GM06990 (cell line): ENCODE data around the gene SLC24A2.

Experiments used
- DNase-seq: peaks from one replicate; pipeline ENCODE4 v3.0.0-alpha.2; 2011; ENCODE audit not compliant: insufficient read length; ENCODE audit errors: extremely low read depth
- H3K27me3 ChIP-seq: replicated peaks from 2 replicates; pipeline ENCODE4 v1.6.0; 2011; ENCODE audit warnings: low read length; ENCODE audit not compliant: control insufficient read depth, insufficient read depth
- H3K36me3 ChIP-seq: 2 replicates; pipeline ENCODE4 v1.5.1; 2011; ENCODE audit warnings: low read length; ENCODE audit not compliant: control insufficient read depth, insufficient read depth
- H3K4me3 ChIP-seq: replicated peaks from 2 replicates; pipeline ENCODE4 v1.5.1; 2011; ENCODE audit warnings: low read depth, mild to moderate bottlenecking, control low read depth, low read length
- TF ChIP-seq, protein P1 (sequence below): IDR thresholded peaks from 2 replicates; pipeline ENCODE4 v1.5.1; 2011; ENCODE audit warnings: low read length, control low read depth, mild to moderate bottlenecking, inconsistent platforms; ENCODE audit not compliant: insufficient read depth, poor library complexity, severe bottlenecking

Gene SLC24A2

DNA sequence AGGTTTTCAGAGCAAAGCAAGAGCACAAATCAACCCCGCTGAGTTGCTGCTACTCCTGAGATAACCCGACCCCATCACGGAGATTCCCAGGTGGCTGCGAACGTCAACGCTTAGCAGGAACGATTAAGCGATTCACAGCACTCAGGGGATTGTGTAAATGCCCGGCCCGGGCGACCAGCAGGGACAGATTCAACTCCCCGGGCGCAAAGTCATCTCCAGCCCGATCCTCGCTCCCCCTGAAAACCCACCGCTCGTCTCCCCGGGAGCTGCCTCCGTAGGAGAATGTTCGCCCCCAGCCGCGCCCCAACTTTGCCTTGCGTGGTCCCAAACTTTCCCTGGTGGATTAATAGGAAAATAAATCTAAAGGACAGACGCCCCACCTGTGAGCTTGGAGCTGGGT lies 685 bp downstream of the SLC24A2 start:
- Histone ChIP-seq H3K4me3 (no peak overlapping the region), H3K27me3 (no peaks in the 10 kb centered on the region), H3K36me3 (no peaks in the 10 kb centered on the region)
- TF ChIP-seq, protein P1, sequence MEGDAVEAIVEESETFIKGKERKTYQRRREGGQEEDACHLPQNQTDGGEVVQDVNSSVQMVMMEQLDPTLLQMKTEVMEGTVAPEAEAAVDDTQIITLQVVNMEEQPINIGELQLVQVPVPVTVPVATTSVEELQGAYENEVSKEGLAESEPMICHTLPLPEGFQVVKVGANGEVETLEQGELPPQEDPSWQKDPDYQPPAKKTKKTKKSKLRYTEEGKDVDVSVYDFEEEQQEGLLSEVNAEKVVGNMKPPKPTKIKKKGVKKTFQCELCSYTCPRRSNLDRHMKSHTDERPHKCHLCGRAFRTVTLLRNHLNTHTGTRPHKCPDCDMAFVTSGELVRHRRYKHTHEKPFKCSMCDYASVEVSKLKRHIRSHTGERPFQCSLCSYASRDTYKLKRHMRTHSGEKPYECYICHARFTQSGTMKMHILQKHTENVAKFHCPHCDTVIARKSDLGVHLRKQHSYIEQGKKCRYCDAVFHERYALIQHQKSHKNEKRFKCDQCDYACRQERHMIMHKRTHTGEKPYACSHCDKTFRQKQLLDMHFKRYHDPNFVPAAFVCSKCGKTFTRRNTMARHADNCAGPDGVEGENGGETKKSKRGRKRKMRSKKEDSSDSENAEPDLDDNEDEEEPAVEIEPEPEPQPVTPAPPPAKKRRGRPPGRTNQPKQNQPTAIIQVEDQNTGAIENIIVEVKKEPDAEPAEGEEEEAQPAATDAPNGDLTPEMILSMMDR = no peak
- DNase-seq = no peak

DNA sequence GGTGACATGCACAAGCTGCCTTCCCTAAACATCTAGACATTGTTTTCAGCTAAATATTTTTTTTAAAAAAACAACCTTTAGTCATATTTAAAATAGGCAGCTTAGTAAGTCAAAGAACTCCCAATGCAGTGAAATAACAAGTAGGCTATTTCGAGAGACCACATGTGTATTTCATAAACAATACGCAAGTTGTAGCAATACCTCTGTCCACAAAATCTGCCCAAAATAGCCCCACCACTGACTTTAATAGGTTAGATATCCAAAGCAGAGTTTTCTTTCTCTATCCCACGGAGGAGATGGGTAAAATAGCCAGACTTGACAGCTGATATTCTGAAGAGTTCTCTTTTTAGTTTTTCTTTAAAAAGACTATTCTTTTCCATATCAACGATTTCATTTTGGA lies 1.2 kb downstream of the SLC24A2 start:
- Histone ChIP-seq H3K4me3 (no peak overlapping the region), H3K27me3 (no peaks in the 10 kb centered on the region), H3K36me3 (no peaks in the 10 kb centered on the region)
- TF ChIP-seq, protein P1 = no peak
- DNase-seq = no peak

DNA sequence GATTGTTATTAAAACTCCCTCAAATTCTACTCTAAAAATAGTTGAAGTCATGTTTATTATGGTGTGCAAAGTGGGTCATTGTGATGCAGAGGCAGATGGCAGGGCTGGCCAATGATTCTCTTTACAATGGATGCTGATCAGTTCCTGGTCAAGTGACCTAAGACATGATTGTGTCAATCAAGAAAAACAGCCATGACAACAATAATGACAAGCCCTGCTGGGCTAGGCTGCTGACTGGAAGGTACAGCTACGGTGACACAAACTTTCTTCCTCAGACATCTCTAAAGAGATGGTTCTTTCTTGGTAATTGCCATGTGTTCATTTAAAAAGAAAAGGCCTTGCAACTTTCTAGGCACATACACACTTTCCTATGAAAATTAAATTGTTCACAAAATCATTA lies 3.6 kb downstream of the SLC24A2 start:
- H3K36me3 ChIP-seq = no peaks in the 10 kb centered on the region
- no peak overlapping the region for H3K4me3 ChIP-seq
- no peak for DNase-seq
- TF ChIP-seq, protein P1 = no peak
- no peaks in the 10 kb centered on the region for H3K27me3 ChIP-seq

DNA sequence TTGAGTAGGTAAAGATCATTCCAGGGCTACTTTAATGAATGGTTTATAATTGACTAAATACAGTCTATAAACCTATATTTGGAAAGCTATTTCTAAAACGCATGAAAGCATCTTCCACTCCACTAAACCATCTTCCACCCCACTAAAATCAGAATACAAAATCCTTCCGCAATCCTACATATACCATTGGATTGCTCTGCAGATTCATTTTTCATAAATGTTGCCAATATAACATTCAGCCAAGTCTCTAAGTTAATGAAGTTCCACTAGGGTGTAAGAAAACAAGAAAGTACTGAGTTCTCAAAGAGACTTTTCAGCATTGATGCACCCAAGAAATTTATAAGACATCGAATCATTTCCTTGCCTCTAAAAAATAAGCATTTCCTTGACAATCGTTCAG lies 4.7 kb downstream of the SLC24A2 start:
- H3K4me3 ChIP-seq = no peak overlapping the region
- no peak for DNase-seq
- no peaks in the 10 kb centered on the region for H3K36me3 ChIP-seq
- H3K27me3 ChIP-seq = no peaks in the 10 kb centered on the region
- TF ChIP-seq, protein P1 = no peak

DNA sequence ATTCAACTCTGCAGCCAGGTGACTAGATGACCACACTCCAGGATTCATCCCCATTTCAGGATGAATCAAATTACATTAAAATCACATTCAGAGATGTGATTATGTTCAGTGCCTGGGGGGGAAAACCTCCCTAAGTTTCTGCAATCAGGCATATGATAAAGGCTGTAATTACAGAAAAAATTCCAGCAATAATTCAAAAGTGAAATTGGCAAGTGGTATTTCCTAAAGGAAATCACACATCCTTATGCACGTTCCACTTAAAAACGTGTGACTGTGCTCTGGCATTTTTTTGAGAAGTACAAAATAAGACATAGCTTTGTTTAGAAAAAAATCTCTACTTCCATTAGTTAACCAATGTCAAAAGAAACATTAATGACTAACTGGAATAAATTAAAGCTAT lies 5.3 kb downstream of the SLC24A2 start:
- TF ChIP-seq, protein P1 = no peak
- Histone ChIP-seq H3K4me3 (no peak overlapping the region), H3K36me3 (no peaks in the 10 kb centered on the region), H3K27me3 (no peaks in the 10 kb centered on the region)
- no peak for DNase-seq

DNA sequence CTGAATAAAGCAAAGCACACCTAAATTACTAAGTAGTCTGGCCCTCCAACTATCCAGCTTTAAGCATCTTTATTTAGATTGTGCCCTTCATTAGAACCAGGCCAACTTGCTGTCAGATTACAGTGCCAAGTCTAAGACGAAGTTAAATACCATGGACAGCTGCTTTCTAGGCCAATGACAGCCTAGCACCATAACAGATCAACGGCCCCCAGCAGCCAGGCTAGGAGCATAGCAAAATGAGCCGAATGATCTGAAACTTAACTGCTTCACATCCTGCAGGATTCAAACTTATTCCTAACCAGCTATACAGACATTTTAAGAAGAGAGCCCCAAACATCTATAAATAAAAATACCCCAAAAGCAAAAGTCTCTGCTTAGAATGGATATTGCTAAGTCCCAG lies 6.8 kb downstream of the SLC24A2 start:
- TF ChIP-seq, protein P1 = no peak
- DNase-seq = no peak
- H3K36me3 ChIP-seq = no peaks in the 10 kb centered on the region
- no peak overlapping the region for H3K4me3 ChIP-seq
- H3K27me3 ChIP-seq = no peaks in the 10 kb centered on the region
